Embryonic facial prominence (tissue), 1 donor: ENCODE data around the gene EPB41L2.
"Not testable (repeated sequence)": the region's sequence is repeated elsewhere in the genome, so short reads cannot be mapped to it uniquely, and the experiment has no call there.

Experiments
- DNase-seq: peaks from one replicate; pipeline ENCODE4 v3.0.0-alpha.2; 2016; ENCODE audit errors: extremely low spot score

The EPB41L2 gene

GRCh38 chr6:130946076-130946475 lies 117.0 kb downstream of the EPB41L2 start:
- no peak for DNase-seq

DNA sequence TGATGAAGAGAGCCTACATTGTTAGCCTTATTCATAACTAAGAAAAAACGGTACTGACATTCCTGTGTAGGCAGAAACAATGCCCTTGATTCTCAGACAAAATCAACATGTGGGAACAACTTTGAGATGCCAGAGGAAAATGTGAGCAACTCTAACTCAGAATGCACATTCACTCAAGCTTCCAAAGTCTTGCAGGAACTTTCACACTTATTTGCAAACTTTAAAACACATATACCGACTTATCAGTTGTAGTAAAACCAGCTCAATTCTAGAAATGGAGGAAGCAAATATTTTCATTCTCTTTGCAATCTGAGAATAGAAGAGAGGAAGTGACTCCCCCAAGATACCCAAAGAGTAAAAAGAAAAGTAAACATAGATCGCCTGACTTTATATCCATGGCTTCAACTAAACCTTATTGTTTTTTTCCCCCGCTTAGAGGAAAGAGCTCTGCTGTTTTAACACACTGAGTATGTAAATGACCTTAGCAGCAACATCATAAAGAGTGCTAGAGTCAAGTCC lies 117.6 kb downstream of the EPB41L2 start:
- DNase-seq = no peak

GRCh38 chr6:130944486-130944885 lies 118.6 kb downstream of the EPB41L2 start:
- no peak for DNase-seq

DNA sequence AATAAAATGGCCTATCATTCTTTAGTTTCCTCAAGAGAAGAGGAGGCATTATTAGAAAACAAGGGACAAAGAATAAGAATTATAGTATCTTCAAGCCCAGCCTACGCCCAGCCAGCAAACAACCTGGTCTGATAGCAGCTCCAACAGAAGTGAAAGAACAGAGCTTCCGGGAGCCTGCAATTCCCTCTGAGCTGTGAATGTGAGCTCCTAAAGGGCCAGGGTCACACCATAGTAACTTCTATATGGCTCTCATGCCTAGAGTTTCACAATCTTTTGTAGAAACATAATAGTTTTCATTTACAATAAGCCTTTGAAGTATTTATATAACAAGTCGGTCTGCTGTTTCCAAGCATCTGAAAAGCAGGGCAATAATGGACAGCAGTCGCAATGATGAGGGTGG lies 119.3 kb downstream of the EPB41L2 start:
- DNase-seq = no peak

GRCh38 chr6:130942752-130943151 lies 120.3 kb downstream of the EPB41L2 start:
- not testable (repeated sequence) for DNase-seq

GRCh38 chr6:130937942-130938604 lies 125.0 kb downstream of the EPB41L2 start:
- DNase-seq = no peak

DNA sequence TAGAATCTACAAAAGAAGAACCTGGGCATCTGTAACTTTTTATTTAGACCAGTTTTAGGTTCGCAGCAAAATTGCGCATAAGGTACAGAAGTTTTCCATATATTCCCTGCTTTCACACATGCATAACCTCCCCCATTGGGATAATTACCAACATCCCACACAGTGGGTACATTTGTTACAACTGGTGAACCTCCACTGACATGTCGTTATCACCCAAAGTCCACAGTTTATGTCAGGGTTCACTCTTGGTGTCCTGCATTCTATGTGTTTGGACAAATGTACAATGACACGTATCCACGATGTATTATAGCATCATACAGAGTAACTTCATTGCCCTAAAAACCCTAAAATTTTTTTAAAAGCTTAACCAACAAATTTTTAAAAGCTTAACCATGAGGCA lies 126.1 kb downstream of the EPB41L2 start:
- DNase-seq = no peak

DNA sequence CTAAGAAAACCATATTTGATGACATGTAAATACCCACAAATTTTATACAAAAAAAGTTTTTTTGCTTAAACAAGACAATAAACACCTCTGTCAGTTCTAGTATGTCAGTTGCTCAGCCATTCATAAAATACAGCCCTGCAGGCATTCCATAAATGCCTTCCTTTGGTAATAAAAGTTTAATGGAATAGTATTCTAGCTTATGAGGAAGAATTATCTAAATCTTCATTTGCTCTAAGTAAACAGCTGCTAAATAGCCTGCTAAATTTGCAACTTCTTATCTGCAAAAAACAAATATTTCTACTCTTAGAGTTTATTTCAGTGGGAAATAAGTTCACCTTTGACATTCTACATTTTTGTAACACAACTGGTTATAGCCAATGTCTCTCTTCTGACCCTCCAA lies 127.1 kb downstream of the EPB41L2 start:
- no peak for DNase-seq

DNA sequence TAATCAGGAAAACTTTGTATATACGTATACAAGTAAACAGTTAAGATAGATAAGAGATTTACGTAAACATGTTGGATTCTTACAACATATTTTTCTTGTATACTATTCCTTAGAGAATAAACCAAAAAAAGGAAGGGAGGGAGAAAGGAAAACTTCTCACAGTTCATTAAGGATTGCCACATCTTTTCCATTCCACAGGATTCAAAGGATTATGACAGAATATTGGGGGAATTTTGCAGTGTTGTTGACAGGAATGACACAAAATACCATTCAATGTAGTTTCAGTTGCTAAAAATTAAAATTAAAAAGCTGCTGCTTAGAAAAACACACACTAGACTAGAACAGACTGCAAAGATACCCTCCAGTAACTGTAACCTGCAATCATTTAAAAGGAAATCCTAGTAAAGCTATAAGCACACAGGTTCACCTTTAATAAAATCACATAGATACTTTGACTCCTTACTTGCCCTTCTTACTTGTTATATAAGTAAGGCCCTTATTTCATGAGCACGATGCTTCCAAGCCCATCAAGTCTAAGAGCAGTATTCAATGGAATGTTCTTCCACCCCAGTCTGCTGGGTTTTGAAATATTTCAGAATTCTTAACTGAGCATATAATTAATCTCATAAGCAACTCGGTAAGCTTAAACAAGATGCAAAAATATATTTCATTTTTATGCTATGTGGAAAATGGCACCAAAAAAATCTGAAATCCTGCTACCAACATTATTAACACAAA lies 128.0 kb downstream of the EPB41L2 start:
- DNase-seq = no peak

DNA sequence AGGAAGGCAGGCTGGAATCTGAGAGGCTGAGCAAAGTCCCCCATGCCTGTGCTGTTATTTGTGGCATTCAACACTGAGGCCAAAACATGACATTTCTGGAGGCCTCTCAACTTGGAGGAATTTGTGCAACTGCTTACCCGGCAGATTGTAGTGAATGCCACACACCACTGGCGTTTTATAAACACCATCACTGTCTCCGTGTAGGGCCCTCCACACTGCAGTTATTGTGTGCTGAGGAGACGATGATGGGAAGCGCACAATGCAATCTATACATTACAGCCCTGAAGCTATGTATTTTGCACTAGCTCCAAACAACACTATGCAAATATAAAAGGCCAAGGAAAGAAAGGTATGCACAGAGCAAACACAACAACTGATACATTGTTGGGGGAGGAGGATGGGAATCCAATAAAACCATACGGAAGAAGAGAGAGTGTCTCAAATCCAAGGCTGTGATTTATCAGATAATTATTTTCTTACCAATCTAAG lies 129.3 kb downstream of the EPB41L2 start:
- DNase-seq = no peak

- no peak for DNase-seq
Observed at GRCh38 chr6:130932921-130933320, 130.1 kb downstream of the EPB41L2 start.

DNA sequence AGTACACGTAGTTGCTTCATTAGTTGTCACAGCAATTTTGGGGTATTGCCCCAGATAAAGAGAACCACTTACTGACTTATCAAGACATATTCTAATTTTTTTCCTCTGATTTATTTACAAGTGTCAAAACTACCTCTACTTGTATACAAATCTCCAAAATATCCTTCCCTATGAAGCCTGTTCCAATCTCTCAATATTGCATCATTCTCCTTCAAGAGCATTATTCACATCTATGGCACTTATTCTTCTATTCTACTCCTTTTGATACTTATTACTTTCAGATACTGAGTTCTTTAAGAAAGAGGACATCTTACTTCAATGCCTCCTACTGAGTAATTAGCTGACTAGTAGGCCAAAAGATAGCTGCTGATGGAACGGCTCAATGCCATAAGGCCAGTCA lies 130.6 kb downstream of the EPB41L2 start:
- DNase-seq = no peak

GRCh38 chr6:130931683-130932082 lies 131.4 kb downstream of the EPB41L2 start:
- DNase-seq = no peak

DNA sequence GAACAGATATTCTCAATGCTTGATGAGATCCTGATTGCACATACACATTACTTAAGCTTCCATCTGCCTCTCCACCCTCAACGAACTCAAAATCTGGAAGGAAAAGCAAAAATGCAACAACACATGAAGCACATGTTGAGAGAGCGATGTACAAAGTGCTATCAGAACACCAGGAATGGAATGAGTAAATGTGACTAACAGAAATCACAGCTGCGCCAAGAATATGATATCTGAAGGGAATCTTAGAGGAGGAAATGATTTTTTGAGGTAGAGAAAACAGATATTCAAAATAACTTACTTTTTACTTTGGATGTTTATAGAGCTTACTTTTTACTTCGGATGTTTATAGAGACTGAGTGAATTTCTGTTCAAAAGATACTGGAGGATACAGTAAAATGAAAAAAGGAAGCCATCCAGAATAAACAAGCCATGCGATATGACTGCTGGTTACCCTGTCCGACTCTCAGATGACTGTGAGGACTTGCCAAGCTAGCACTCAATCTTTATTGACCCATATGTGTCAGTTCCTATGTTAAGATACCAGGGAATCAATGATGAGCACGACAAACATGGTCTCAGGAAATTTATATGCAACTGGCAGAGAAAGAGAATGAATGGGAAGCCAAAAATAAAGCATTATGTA lies 133.9 kb downstream of the EPB41L2 start:
- no peak for DNase-seq

DNA sequence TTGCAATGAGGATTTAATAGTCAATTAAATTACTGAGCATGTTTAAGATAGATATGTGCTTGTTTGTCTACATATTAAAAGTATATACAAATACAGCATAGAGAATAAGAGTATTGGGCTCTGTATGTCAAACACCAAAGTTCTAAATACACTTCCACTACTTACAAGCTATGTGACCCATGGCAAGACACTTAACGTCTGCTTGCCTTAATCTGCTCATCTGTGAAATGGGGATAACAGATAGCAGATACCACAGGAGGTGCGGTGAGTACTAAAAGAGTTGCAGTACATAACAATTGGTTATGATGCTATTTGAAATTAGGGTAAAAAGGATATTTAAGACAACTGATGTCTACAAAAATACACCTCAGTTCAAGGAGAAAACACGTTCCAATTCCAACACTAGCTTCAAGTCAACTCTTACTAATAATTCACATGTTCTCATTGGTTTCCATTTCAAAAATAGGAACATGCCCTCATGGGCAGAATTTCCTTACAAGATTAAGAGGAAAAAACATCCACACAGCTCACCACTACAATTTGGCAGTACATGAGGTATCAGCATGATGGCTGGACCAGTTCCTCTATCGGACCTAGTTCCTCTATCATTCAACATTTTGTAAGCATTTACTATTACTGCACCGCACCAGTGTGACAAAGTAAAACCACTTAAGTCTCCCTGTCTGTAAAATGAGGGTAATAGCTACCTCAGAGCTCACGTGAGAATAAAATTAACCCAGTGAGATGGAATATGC lies 134.7 kb downstream of the EPB41L2 start:
- no peak for DNase-seq

DNA sequence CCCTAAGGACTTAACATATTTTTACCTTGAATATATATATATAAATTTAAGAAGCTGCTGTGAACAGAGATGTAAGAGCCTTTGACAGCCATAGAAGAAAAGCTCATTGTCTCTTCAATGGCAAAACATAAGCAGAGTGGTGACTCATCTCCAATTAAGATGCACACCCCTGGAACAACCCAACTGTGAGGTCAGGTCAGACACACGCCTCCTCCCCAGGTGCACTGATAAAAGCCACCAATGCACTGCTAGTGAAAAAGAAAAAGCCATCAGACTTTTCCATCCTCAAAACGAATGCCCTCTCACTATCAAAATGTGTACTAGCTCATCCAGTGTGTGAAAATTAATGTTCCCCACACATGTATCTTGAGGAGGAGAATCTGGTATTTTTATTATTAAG lies 135.7 kb downstream of the EPB41L2 start:
- DNase-seq = no peak

DNA sequence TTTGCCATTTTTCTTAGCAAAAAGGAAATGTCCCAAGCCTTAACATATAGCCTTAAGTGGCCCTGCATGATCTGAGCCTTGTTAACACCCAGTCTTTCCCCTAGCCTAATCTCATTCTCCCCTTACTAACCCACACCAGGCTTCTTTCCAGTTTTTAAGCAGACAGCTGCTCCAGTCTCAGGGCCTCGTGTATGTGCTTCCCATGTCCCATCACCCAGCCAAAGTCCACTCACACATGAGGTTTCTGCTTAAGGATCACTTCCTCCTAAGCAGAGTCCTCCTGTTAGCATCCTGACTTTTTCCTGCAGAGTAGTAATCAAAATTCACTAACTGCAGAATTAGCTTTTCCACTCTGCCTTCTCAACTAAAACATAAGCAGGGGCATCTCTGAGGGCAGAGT lies 139.7 kb downstream of the EPB41L2 start:
- no peak for DNase-seq

- DNase-seq = no peak
Observed at GRCh38 chr6:130922922-130923321, 140.1 kb downstream of the EPB41L2 start.

- DNase-seq = no peak
Observed at GRCh38 chr6:130920969-130921368, 142.1 kb downstream of the EPB41L2 start.

DNA sequence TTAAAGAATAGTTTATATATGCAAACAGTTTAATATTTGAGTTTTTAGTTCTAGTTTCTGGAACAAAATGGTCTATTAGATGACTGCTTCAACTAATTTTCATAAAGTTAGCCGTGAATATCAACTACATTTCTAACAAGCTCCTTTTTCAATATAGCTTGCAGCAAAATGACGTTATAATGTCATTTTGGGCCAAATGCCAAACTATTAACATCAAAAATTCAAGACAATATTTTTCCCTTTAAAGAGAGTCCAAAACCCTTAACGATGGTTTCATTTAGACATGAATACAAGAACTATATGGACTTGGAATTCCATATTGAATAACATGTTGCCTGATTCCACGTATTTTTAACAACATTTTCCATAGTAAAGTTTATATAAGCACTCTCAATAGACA lies 144.9 kb downstream of the EPB41L2 start:
- DNase-seq = no peak

GRCh38 chr6:130915606-130916005 lies 147.4 kb downstream of the EPB41L2 start:
- not testable (repeated sequence) for DNase-seq

GRCh38 chr6:130913120-130913519 lies 149.9 kb downstream of the EPB41L2 start:
- DNase-seq = no peak
